Stimulated activated CD4-positive, alpha-beta T cell treated with anti-CD3 and anti-CD28 coated beads, Interleukin-1b, Interleukin-23, amount 100 ng/mL, for 48 hours (primary cell): ENCODE results near the gene TOE1.
"Not testable (repeated sequence)": the region's sequence is repeated elsewhere in the genome, so short reads cannot be mapped to it uniquely, and the experiment has no call there.

Source experiments
- DNase-seq: peaks from one replicate; pipeline ENCODE4 v3.0.0-alpha.2; 2020

TOE1 gene

GRCh38 chr1:45360981-45361380 lies 21.0 kb downstream of the TOE1 start:
- not testable (repeated sequence) for DNase-seq

GRCh38 chr1:45364294-45364693 lies 24.3 kb downstream of the TOE1 start:
- DNase-seq, result no peak

GRCh38 chr1:45365051-45365450 lies 25.1 kb downstream of the TOE1 start:
- DNase-seq, result no peak

- DNase-seq, result no peak
Measured at GRCh38 chr1:45370575-45370974, 30.6 kb downstream of the TOE1 start.

GRCh38 chr1:45373573-45373972 lies 33.6 kb downstream of the TOE1 start:
- DNase-seq, result no peak

- no peak for DNase-seq
Measured at GRCh38 chr1:45375104-45376090, 35.4 kb downstream of the TOE1 start.

- DNase-seq, result no peak
Measured at GRCh38 chr1:45378184-45378583, 38.2 kb downstream of the TOE1 start.

- DNase-seq, result no peak
Measured at GRCh38 chr1:45379524-45379923, 39.6 kb downstream of the TOE1 start.

- no peak for DNase-seq
Measured at GRCh38 chr1:45380125-45380524, 40.2 kb downstream of the TOE1 start.

- DNase-seq, result no peak
Measured at GRCh38 chr1:45380730-45381129, 40.8 kb downstream of the TOE1 start.

GRCh38 chr1:45381243-45381642 lies 41.3 kb downstream of the TOE1 start:
- DNase-seq, result no peak

- DNase-seq, result no peak
Measured at GRCh38 chr1:45383191-45383590, 43.2 kb downstream of the TOE1 start.

- DNase-seq, result not testable (repeated sequence)
Measured at GRCh38 chr1:45384213-45384612, 44.2 kb downstream of the TOE1 start.

- DNase-seq, result no peak
Measured at GRCh38 chr1:45385302-45385701, 45.3 kb downstream of the TOE1 start.

- DNase-seq, result no peak
Measured at GRCh38 chr1:45386219-45386618, 46.2 kb downstream of the TOE1 start.
